Iris pigment epithelial cell (primary cell): ENCODE data around the gene ARHGAP23.

Source experiments
- DNase-seq: peaks from one replicate; pipeline ENCODE4 v3.0.0-alpha.2; 2011; ENCODE audit warnings: low read depth

Gene ARHGAP23, protein sequence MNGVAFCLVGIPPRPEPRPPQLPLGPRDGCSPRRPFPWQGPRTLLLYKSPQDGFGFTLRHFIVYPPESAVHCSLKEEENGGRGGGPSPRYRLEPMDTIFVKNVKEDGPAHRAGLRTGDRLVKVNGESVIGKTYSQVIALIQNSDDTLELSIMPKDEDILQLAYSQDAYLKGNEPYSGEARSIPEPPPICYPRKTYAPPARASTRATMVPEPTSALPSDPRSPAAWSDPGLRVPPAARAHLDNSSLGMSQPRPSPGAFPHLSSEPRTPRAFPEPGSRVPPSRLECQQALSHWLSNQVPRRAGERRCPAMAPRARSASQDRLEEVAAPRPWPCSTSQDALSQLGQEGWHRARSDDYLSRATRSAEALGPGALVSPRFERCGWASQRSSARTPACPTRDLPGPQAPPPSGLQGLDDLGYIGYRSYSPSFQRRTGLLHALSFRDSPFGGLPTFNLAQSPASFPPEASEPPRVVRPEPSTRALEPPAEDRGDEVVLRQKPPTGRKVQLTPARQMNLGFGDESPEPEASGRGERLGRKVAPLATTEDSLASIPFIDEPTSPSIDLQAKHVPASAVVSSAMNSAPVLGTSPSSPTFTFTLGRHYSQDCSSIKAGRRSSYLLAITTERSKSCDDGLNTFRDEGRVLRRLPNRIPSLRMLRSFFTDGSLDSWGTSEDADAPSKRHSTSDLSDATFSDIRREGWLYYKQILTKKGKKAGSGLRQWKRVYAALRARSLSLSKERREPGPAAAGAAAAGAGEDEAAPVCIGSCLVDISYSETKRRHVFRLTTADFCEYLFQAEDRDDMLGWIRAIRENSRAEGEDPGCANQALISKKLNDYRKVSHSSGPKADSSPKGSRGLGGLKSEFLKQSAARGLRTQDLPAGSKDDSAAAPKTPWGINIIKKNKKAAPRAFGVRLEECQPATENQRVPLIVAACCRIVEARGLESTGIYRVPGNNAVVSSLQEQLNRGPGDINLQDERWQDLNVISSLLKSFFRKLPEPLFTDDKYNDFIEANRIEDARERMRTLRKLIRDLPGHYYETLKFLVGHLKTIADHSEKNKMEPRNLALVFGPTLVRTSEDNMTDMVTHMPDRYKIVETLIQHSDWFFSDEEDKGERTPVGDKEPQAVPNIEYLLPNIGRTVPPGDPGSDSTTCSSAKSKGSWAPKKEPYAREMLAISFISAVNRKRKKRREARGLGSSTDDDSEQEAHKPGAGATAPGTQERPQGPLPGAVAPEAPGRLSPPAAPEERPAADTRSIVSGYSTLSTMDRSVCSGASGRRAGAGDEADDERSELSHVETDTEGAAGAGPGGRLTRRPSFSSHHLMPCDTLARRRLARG (N-terminal part only)

GRCh38 chr17:38428112-38428642 is at the start of gene ARHGAP23:
Gene ARHGAP23 (plus strand): TSS chr17:38428464. CDS start chr17:38428486, 22 bp downstream.
- DNase-seq, result peak; percentile 72

DNA sequence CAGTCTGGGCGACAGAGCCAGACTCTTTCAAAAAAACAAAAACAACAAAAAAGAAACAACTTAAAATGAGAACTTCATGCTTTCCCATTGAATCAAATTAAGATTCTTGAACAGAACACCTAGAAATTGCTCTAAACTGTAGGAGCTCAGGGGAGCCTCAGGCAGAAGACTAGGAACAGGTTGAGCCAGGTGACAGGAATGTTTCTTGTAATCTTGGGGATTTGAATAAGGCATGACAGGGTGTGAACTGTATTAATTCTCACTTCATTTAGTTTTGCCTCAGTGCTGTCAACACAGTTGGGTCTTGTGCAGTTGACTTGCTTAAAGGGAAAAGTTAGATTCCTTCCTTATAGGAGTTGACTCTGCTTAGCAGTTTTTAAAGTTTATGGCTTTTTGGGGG is 48.8 kb upstream of the ARHGAP23 start:
- DNase-seq, result no peak

GRCh38 chr17:38395090-38395489 is 33.2 kb upstream of the ARHGAP23 start:
- DNase-seq, result no peak

GRCh38 chr17:38397227-38397626 is 31.0 kb upstream of the ARHGAP23 start:
- DNase-seq, result no peak

DNA sequence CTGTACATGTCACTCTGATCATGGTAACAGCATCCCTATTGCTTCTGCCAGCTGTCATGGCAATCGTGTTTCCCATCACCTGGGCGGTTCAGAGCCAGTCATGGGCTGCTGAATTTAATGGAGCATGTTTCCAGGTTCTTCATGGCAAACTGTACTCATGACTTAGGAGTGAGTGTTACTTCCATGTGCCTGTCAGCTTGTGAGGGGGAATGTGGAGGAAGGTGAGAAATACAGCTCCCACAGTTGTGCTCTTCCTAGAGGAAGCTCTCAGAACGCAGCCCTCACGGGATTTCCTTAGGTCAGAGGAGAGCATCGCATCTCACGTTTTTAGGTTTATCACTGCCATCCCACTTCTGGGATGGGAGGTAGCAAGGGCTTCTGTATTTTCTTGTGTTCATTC is 28.0 kb upstream of the ARHGAP23 start:
- DNase-seq, result no peak

DNA sequence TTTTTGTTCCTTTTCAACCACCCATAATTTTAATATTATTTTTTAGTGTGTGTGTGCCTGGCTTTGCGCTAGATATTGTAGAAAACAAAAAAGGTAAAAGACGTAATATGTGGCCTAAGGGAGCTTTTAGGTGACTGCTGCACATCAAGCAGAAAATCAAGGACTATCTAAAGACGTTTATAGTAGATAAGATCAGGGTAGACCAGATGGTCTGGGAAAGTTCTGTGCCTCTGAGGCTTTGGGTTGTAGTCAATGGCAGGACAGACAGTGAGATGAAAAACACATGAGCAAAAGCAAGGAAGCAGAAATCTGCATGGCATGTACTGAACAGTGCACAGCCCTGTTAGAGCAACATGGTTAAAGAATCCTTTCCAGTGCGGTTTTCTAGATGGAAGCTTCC is 26.8 kb upstream of the ARHGAP23 start:
- no peak for DNase-seq

- no peak for DNase-seq
Observed at GRCh38 chr17:38402897-38403296, 25.4 kb upstream of the ARHGAP23 start.

DNA sequence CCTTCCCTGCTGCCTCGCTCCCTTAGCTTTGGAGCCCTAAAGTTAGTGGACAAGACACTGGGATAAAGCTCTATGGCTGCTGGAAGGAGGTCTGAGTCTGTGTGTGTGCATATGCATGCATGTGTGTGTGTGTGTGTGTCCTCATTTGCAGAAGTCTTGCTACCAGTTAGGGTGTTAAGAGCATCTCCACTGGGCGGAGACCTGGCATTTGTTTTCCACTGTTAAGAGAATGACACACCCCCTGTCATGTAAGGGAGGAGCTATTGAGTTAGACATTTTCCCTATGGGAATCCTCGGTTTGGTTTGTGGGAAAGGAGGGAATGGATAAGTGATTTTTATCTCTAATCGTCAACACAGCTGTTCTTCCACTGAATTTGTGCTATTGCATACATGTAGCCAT is 24.8 kb upstream of the ARHGAP23 start:
- peak; percentile 20 for DNase-seq

DNA sequence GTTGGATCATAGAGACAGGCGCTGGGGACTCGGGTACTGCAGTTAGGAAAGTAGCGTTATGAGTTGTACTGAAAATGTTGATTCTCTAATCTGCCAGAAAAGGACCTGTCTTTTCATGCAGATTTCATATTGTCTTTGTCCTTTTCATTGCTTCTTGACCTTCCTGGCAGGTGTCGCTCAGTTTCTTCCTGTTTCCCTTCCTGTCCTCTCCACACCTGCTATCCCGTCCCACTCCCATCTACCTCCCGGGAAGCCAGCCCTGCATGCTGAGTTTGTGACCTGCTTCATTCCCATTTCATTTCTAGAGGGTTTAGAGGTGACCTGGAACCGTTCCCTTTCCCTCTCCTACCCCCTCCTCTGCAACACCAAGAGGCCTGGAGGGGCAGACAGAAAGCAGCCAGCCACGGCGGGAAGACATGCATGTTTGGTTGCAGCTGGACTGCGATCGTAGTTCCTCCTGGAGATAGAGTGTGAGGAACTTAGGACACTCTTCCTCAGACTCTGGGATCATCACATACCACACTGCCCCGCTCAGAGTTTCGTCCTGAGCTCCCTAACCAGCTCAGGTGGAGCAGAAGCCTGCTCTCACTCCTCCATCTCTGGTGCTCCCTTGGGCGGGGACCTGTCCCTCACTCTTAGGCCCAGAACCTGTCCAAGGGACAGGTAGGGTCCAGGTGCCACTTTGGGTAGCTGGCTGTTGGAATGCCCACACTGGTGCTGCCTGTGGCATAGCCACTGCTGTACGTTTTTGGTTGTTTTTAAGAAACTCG is 23.9 kb upstream of the ARHGAP23 start:
- no peak for DNase-seq

DNA sequence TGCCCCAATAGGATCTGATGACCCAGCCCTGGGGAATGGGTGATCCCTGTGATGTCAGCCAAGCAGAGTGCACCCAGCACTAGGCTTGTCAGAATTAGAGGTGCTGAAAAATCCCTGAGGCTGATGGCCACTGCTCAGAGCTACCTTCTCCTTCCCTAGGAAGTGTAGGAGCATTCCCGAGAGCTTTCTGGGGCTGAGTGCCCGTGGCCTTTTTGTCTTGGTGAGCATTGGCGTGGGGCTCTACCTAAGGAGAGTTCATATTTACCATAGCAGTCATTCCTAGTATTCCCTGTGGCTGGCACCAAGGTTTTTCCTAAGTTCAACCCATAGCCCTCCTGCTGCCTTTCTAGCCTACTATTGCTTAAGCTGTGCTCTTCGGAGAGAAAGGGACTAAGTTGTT is 22.6 kb upstream of the ARHGAP23 start:
- no peak for DNase-seq

GRCh38 chr17:38410201-38410600 is 18.1 kb upstream of the ARHGAP23 start:
- no peak for DNase-seq

DNA sequence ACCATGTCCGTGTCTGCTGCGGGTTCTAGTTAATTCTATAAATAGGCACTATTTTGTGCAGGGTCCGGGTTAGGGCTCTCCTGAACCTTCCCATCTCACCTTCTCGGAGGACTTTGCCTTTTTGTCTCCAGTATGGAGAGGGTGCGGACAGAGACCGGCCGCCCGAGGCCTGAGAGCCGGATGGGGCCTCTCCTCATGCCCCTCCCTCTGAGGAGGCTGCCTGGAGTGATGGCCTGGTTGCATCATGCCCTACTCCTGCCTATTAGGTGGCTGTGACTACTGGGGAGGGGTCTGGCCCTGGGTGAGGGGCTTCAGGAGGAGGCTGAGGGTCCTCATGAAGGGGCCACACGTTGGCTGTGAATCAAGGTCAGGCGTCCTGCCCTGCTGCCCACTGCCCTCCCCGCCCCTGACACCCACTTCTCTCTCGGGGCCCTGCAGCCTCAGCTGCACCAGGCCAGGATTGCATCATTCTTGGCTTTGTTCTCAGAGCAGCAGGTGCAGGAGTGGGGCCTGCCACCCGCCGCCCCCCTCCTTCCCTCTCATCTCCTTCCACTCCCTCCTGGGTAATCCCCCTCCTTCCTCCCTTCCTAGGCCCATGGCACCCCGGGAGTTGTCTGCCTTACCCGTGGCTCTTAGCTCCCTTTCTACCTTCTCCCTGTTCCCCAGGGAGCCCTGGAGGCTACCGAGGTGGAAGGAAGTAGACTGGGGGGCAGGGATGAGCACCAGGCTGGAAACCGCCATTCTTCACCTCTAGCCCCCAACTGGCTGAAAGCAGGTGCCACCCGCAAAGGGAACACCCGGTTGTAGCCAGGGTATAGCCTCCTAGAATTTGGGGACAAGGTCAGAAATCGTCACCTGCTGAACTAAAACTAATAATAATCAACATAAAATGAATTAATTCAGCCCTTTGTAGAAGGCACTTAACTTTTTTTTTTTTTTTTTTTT is 12.7 kb upstream of the ARHGAP23 start:
- DNase-seq, result peak; percentile 45

DNA sequence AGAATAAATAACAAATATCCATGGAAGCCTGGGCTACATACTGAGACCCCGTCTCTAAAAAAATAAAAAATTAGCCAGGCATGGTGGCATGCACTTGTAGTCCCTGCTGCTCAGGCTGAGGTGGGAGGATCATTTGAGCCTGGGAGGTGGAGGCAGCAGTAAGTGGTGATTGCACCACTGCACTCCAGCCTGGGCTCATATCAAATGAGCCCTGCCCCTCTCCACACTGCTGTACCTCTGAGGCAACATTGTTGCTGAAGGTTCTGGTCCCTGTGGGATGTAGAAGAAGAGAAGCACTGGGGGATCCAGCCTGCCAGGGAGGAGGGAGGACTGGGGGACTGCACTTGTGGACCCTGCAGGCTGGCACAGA is 11.4 kb upstream of the ARHGAP23 start:
- no peak for DNase-seq

DNA sequence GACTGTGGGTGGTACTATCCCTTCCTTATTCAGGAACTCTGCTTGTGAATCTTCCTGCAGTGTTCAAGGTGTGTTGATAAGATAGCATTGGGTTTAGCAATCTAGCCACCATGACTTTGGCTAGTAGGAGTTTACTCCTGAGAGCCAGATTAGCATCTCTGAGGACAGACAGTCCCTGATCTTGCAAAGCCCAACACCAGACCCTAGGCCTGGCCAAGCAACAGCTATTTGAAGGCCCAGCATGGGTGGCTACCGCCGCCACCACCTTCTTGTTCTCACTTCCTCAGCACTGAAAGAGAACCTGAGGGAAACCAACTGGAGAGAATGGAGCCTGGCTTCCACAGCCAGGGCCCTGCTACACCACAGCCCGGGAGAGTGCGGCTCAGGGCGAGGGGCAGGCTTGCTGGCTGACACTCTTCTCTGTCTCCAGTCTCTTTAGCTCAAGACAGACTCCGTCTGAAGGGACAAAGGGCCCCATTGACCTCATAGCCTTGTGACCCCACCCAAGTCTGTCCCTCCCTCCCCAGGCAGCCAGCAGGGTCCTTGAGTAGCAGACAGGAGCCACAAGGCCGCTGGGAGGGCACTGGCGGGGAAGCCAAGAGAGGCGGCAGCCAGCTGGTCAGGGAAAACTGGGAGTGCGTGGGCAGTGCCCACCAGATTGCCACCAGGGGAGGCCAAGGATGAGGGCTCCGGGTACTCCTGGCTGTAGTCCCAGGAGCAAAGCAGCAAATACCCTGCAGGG is 10.9 kb upstream of the ARHGAP23 start:
- DNase-seq, result no peak

GRCh38 chr17:38418062-38418692 is 10.1 kb upstream of the ARHGAP23 start:
- DNase-seq, result no peak

GRCh38 chr17:38418693-38419507 is 9.4 kb upstream of the ARHGAP23 start:
- DNase-seq, result no peak

GRCh38 chr17:38419508-38419981 is 8.7 kb upstream of the ARHGAP23 start:
- no peak for DNase-seq

DNA sequence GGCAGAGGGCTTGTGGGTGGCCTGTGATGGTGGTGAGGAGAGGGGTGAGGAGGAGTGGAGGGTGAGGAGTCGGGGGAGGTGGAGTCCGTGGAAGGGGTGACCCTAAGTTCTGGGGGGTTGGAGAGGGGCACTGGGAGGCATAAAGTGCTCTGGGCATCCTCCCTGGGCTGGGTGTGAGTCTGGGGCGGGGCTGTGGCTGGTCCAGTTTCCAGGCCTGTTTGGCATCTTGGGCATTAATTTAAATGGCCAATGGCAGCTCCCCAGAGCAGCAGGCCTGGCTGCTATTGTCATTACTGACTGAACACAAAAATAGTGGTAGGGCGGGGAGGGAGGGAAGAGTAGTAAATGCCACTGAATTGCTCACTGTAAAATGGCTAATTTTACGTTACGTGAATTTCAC is 7.7 kb upstream of the ARHGAP23 start:
- no peak for DNase-seq
